HG03196 (cell line): ENCODE results near the gene SEC61G.

Source experiments
- ATAC-seq: cut with Tn5 transposase; IDR thresholded peaks from one replicate; pipeline ENCODE4 v1.9.1; 2021; ENCODE audit not compliant: unreplicated experiment

SEC61G gene

GRCh38 chr7:54758702-54759592 lies at the start of gene SEC61G:
SEC61G (minus strand) TSS chr7:54759211; CDS start chr7:54757588, 1,623 bp downstream.
- ATAC-seq, result peak; percentile 96

- ATAC-seq, result no peak
Observed at GRCh38 chr7:54802841-54803240, 43.8 kb upstream of the SEC61G start.

GRCh38 chr7:54802114-54802513 lies 43.1 kb upstream of the SEC61G start:
- no peak for ATAC-seq

- ATAC-seq, result no peak
Observed at GRCh38 chr7:54799792-54800191, 40.8 kb upstream of the SEC61G start.

GRCh38 chr7:54798530-54798929 lies 39.5 kb upstream of the SEC61G start:
- ATAC-seq, result no peak

GRCh38 chr7:54796853-54797252 lies 37.8 kb upstream of the SEC61G start:
- ATAC-seq, result no peak

- ATAC-seq, result no peak
Observed at GRCh38 chr7:54796150-54796549, 37.1 kb upstream of the SEC61G start.

- no peak for ATAC-seq
Observed at GRCh38 chr7:54792383-54792782, 33.4 kb upstream of the SEC61G start.

- ATAC-seq, result peak; percentile 66
Observed at GRCh38 chr7:54788664-54789063, 29.7 kb upstream of the SEC61G start.

- ATAC-seq, result no peak
Observed at GRCh38 chr7:54785261-54785660, 26.2 kb upstream of the SEC61G start.

- ATAC-seq, result no peak
Observed at GRCh38 chr7:54783952-54784351, 24.9 kb upstream of the SEC61G start.

GRCh38 chr7:54782829-54783228 lies 23.8 kb upstream of the SEC61G start:
- no peak for ATAC-seq

GRCh38 chr7:54782314-54782713 lies 23.3 kb upstream of the SEC61G start:
- no peak for ATAC-seq

- ATAC-seq, result no peak
Observed at GRCh38 chr7:54781134-54781920, 22.3 kb upstream of the SEC61G start.

GRCh38 chr7:54780490-54780889 lies 21.5 kb upstream of the SEC61G start:
- no peak for ATAC-seq

- no peak for ATAC-seq
Observed at GRCh38 chr7:54778696-54779540, 19.9 kb upstream of the SEC61G start.

- ATAC-seq, result no peak
Observed at GRCh38 chr7:54778166-54778565, 19.2 kb upstream of the SEC61G start.

GRCh38 chr7:54774785-54775740 lies 16.1 kb upstream of the SEC61G start:
- ATAC-seq, result no peak

GRCh38 chr7:54773472-54774399 lies 14.7 kb upstream of the SEC61G start:
- peak; percentile 85 for ATAC-seq
